SH-SY5Y (cell line): Measurements from ENCODE around the gene MTHFS.

Experiments used
- GATA2 ChIP-seq: IDR thresholded peaks from 2 replicates; pipeline ENCODE4 v1.6.1; 2011; ENCODE audit warnings: mild to moderate bottlenecking, low read depth, low read length
- GATA3 ChIP-seq: IDR thresholded peaks from 2 replicates; pipeline ENCODE4 v1.6.1; 2011; ENCODE audit warnings: low read depth, mild to moderate bottlenecking, low read length, moderate library complexity

The MTHFS gene

GRCh38 chr15:79896634-79897379 is at the start of gene MTHFS:
TSS of gene MTHFS (minus strand) at chr15:79897014. CDS start at chr15:79896988, 26 bp downstream.
- no peak for TF ChIP-seq GATA3
- no peak for TF ChIP-seq GATA2

GRCh38 chr15:79944622-79945021 is 47.8 kb upstream of the MTHFS start:
- TF ChIP-seq GATA2 (no peak), GATA3 (no peak)

GRCh38 chr15:79943820-79944219 is 47.0 kb upstream of the MTHFS start:
- TF ChIP-seq GATA2 (no peak), GATA3 (no peak)

- no peak for TF ChIP-seq GATA3
- TF ChIP-seq GATA2 = no peak
Measured at GRCh38 chr15:79942741-79943481, 46.1 kb upstream of the MTHFS start.

GRCh38 chr15:79939399-79939798 is 42.6 kb upstream of the MTHFS start:
- TF ChIP-seq GATA3 = no peak
- no peak for TF ChIP-seq GATA2

GRCh38 chr15:79938143-79938542 is 41.3 kb upstream of the MTHFS start:
- TF ChIP-seq GATA2 (no peak), GATA3 (no peak)

- no peak for TF ChIP-seq GATA3
- no peak for TF ChIP-seq GATA2
Measured at GRCh38 chr15:79933231-79933630, 36.4 kb upstream of the MTHFS start.

- no peak for TF ChIP-seq GATA2
Measured at GRCh38 chr15:79932447-79932846, 35.6 kb upstream of the MTHFS start.

GRCh38 chr15:79930516-79930915 is 33.7 kb upstream of the MTHFS start:
- TF ChIP-seq GATA3 = no peak
- no peak for TF ChIP-seq GATA2

GRCh38 chr15:79929412-79929811 is 32.6 kb upstream of the MTHFS start:
- no peak for TF ChIP-seq GATA3
- TF ChIP-seq GATA2 = no peak

GRCh38 chr15:79924379-79924778 is 27.6 kb upstream of the MTHFS start:
- TF ChIP-seq GATA3 (no peak), GATA2 (no peak)

- no peak for TF ChIP-seq GATA3
- no peak for TF ChIP-seq GATA2
Measured at GRCh38 chr15:79923515-79924169, 26.8 kb upstream of the MTHFS start.

- TF ChIP-seq GATA3 = no peak
- TF ChIP-seq GATA2 = no peak
Measured at GRCh38 chr15:79923079-79923514, 26.3 kb upstream of the MTHFS start.

- TF ChIP-seq GATA2 (no peak), GATA3 (no peak)
Measured at GRCh38 chr15:79922512-79923078, 25.8 kb upstream of the MTHFS start.
